SK-N-SH (cell line): ENCODE data around the gene TFEB. TPM values are rescaled to one million over a fixed set of nuclear protein-coding genes. Genes with fewer than 3 reads are reported as not detected.

Experiments
- CTCF ChIA-PET: fragments of 300-600, 350-600 bp; formaldehyde crosslinking; extraction: SDS; loops from one replicate; lab custom pipeline; 2021; lab: Yijun Ruan, JAX
- POLR2A ChIA-PET: fragments of 350-600 bp; sonication (Branson Sonifier 250); formaldehyde crosslinking; extraction: SDS; loops from one replicate; lab custom pipeline; 2020; ENCODE audit warnings: antibody characterized with exemption, inconsistent platforms; lab: Yijun Ruan, JAX
- DNase-seq: peaks from one replicate; pipeline ENCODE4 v3.0.0; 2012
- H2AFZ ChIP-seq: fragments of 200-600 bp; sonication (generic); 2 replicates; pipeline ENCODE4 v1.8.1; 2016; ENCODE audit warnings: antibody characterized with exemption, mild to moderate bottlenecking, low read depth
- H3F3A ChIP-seq: fragments of 200-600 bp; sonication (generic); replicated peaks from 2 replicates; pipeline ENCODE3; 2016; ENCODE audit warnings: antibody characterized with exemption, mild to moderate bottlenecking; ENCODE audit not compliant: insufficient read depth
- H3K27ac ChIP-seq, 2 experiments: fragments of 200-500 bp in 1 of 2; fragments of 200-600 bp in 1 of 2; sonication (Bioruptor generic) in 1 of 2; sonication (generic), shearing (Covaris generic) in 1 of 2; 2 replicates each; pipeline versions ENCODE4 v1.5.1 to v1.6.1; 2014 to 2016; ENCODE audit warnings: low read depth in 2 of 2, inconsistent platforms in 1 of 2, low read length in 1 of 2, mild to moderate bottlenecking in 1 of 2, mixed read lengths in 1 of 2
- H3K27me3 ChIP-seq: fragments of 200-600 bp; sonication (generic), shearing (Covaris generic); 2 replicates; pipeline ENCODE4 v1.6.1; 2016; ENCODE audit warnings: mixed run types; ENCODE audit not compliant: insufficient read depth
- H3K36me3 ChIP-seq, 2 experiments: fragments of 200-500 bp in 1 of 2; fragments of 200-600 bp in 1 of 2; sonication (Bioruptor generic) in 1 of 2; sonication (generic) in 1 of 2; replicated peaks in 1 of 2; 2 replicates each; pipeline versions ENCODE3 to v1.5.1; 2014 to 2016; ENCODE audit warnings: low read length in 1 of 2, mild to moderate bottlenecking in 1 of 2; ENCODE audit not compliant: insufficient read depth in 2 of 2, control insufficient read depth in 1 of 2
- H3K4me1 ChIP-seq, 2 experiments: fragments of 200-500 bp in 1 of 2; fragments of 200-600 bp in 1 of 2; sonication (Bioruptor generic) in 1 of 2; sonication (generic), shearing (Covaris generic) in 1 of 2; 2 replicates each; pipeline versions ENCODE4 v1.5.1 to v1.6.1; 2014 to 2016; ENCODE audit warnings: low read depth in 1 of 2, low read length in 1 of 2, mixed run types in 1 of 2; ENCODE audit not compliant: insufficient read depth in 2 of 2, control insufficient read depth in 1 of 2
- H3K4me2 ChIP-seq: fragments of 200-600 bp; sonication (generic), shearing (Covaris generic); 2 replicates; pipeline ENCODE4 v1.6.1; 2017; ENCODE audit warnings: mixed run types
- H3K4me3 ChIP-seq, 2 experiments: fragments of 200-500 bp in 1 of 2; fragments of 200-600 bp in 1 of 2; sonication (Bioruptor generic) in 1 of 2; sonication (generic), shearing (Covaris generic) in 1 of 2; 2 replicates each; pipeline versions ENCODE4 v1.5.1 to v1.8.1; 2014 to 2016; ENCODE audit warnings: low read depth in 2 of 2, inconsistent platforms in 1 of 2, low read length in 1 of 2, mild to moderate bottlenecking in 1 of 2, mixed read lengths in 1 of 2, moderate library complexity in 1 of 2
- H3K79me2 ChIP-seq: fragments of 200-600 bp; sonication (generic); 2 replicates; pipeline ENCODE4 v1.8.1; 2017; ENCODE audit warnings: mild to moderate bottlenecking; ENCODE audit not compliant: insufficient read depth
- H3K9ac ChIP-seq: fragments of 200-600 bp; sonication (generic); 2 replicates; pipeline ENCODE4 v1.6.1; 2017; ENCODE audit warnings: mixed run types
- H3K9me2 ChIP-seq: fragments of 200-600 bp; sonication (generic); 2 replicates; pipeline ENCODE4 v1.6.1; 2017; ENCODE audit warnings: mixed run types
- H3K9me3 ChIP-seq: fragments of 200-600 bp; sonication (generic); 2 replicates; pipeline ENCODE4 v1.6.1; 2017; ENCODE audit warnings: mixed run types, mild to moderate bottlenecking, moderate library complexity
- H4K20me1 ChIP-seq: fragments of 200-600 bp; sonication (generic); 2 replicates; pipeline ENCODE4 v1.6.1; 2017; ENCODE audit warnings: mild to moderate bottlenecking, mixed run types; ENCODE audit not compliant: insufficient read depth
- CHD2 ChIP-seq: fragments of 150-350 bp; IDR thresholded peaks from 2 replicates; pipeline ENCODE4 v1.6.1; 2018; ENCODE audit warnings: low read length; ENCODE audit not compliant: partially characterized antibody
- EP300 ChIP-seq, 2 experiments: IDR thresholded peaks; 2 replicates each; pipeline versions ENCODE4 v1.4.0 to v1.6.1; 2012; ENCODE audit warnings: borderline replicate concordance in 1 of 2, low read depth in 1 of 2, low read length in 1 of 2
- FOXJ3 ChIP-seq: sonication (generic); formaldehyde crosslinking; IDR thresholded peaks from 2 replicates; pipeline ENCODE4 v1.5.1; 2020; ENCODE audit warnings: mild to moderate bottlenecking, missing genetic modification reagents
- FOXM1 ChIP-seq: IDR thresholded peaks from 2 replicates; pipeline ENCODE4 v1.4.0; 2012; ENCODE audit warnings: low read depth, mild to moderate bottlenecking
- GABPA ChIP-seq: IDR thresholded peaks from 2 replicates; pipeline ENCODE4 v1.4.0; 2012; ENCODE audit warnings: low read depth, mild to moderate bottlenecking
- MEF2A ChIP-seq: IDR thresholded peaks from 2 replicates; pipeline ENCODE4 v1.4.0; 2012; ENCODE audit warnings: low read depth, borderline replicate concordance
- MXI1 ChIP-seq: IDR thresholded peaks from 2 replicates; pipeline ENCODE4 v1.6.1; 2012; ENCODE audit warnings: mild to moderate bottlenecking, low read depth, low read length, improper control_type of control experiment
- NFIC ChIP-seq: IDR thresholded peaks from 2 replicates; pipeline ENCODE4 v1.4.0; 2012; ENCODE audit warnings: borderline replicate concordance
- RCOR1 ChIP-seq: fragments of 150-350 bp; IDR thresholded peaks from 2 replicates; pipeline ENCODE4 v1.6.1; 2017; ENCODE audit warnings: antibody characterized with exemption, low read length
- RFX5 ChIP-seq: IDR thresholded peaks from 2 replicates; pipeline ENCODE4 v1.6.1; 2012; ENCODE audit warnings: mild to moderate bottlenecking, improper control_type of control experiment, low read length
- RXRA ChIP-seq: IDR thresholded peaks from 2 replicates; pipeline ENCODE4 v1.4.0; 2012; ENCODE audit warnings: low read depth, mild to moderate bottlenecking, borderline replicate concordance
- SMC3 ChIP-seq: IDR thresholded peaks from 2 replicates; pipeline ENCODE4 v1.6.1; 2012; ENCODE audit warnings: low read depth, low read length, improper control_type of control experiment
- TAF1 ChIP-seq: IDR thresholded peaks from 2 replicates; pipeline ENCODE4 v1.6.1; 2012; ENCODE audit warnings: low read depth, mild to moderate bottlenecking, low read length, moderate library complexity, borderline replicate concordance
- TCF12 ChIP-seq: IDR thresholded peaks from 2 replicates; pipeline ENCODE4 v1.4.0; 2012
- YY1 ChIP-seq: IDR thresholded peaks from 2 replicates; pipeline ENCODE4 v1.4.0; 2012; ENCODE audit warnings: low read depth, mild to moderate bottlenecking
- WGBS: methylation state at CpG from one replicate; pipeline ENCODE4 v1.1.6; 2017; ENCODE audit warnings: low lambda C conversion rate; 5-methylcytosine and 5-hydroxymethylcytosine counted together
- polyA plus RNA-seq, 3 experiments: library from polyadenylated mRNA; depleted of rRNA; stranded (reverse); fragments of >200 nt; gene quantifications; 2 replicates each; pipeline ENCODE4 v1.2.3, GENCODE V29; 2012
- TF ChIP-seq, protein P1 (sequence below): IDR thresholded peaks from 2 replicates; pipeline ENCODE4 v1.4.0; 2012; ENCODE audit warnings: low read depth, borderline replicate concordance
- TF ChIP-seq, protein P2 (sequence below): IDR thresholded peaks from 2 replicates; pipeline ENCODE4; 2012
- TF ChIP-seq, protein P3 (sequence below): IDR thresholded peaks from 2 replicates; pipeline ENCODE4 v1.4.0; 2012; ENCODE audit warnings: low read depth, borderline replicate concordance
- TF ChIP-seq, protein P4 (sequence below): IDR thresholded peaks from 2 replicates; pipeline ENCODE4 v1.4.0; 2012; ENCODE audit warnings: low read depth
- TF ChIP-seq, protein P5 (sequence below): fragments of 200-600 bp; sonication (generic); IDR thresholded peaks from 2 replicates; pipeline ENCODE4 v1.6.1; 2017; ENCODE audit warnings: antibody characterized with exemption, mild to moderate bottlenecking, moderate library complexity

The TFEB gene
- polyA plus RNA-seq, 1 of the 3 experiments (the other 2 are of a cell fraction) = 6.2 TPM

DNA sequence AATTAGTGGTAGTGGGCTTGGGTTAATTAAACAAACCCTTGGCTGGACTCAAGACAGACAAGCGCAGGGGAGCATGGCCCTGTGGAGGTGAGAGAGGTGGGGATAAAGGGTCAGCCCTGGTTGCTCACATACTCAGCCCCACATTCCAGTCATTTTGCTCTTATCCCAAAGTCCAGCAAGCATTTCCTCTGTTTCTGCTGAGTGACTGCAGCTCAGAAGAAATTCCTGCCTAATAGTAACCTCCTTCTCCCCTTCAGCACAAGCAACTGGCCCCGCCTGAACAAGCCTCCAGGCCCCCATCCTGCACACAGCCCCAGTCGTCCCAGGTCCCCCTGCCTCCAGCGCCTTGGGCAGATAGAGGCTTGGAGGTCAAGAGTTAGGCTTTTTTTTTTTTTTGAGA lies 3.6 kb upstream of the TFEB start:
- H3K27ac ChIP-seq = no peak overlapping the region
- no peak overlapping the region for H2AFZ ChIP-seq
- no peaks in the 10 kb centered on the region for H4K20me1 ChIP-seq
- no peak for TF ChIP-seq NFIC
- no peak for TF ChIP-seq TAF1
- TF ChIP-seq FOXM1 = no peak
- TF ChIP-seq RCOR1 = no peak
- no peak for TF ChIP-seq FOXJ3 (CRISPR knock-in tag)
- no peak for TF ChIP-seq YY1
- TF ChIP-seq SMC3 = no peak
- TF ChIP-seq, protein P1, sequence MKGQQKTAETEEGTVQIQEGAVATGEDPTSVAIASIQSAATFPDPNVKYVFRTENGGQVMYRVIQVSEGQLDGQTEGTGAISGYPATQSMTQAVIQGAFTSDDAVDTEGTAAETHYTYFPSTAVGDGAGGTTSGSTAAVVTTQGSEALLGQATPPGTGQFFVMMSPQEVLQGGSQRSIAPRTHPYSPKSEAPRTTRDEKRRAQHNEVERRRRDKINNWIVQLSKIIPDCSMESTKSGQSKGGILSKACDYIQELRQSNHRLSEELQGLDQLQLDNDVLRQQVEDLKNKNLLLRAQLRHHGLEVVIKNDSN = no peak
- TF ChIP-seq, protein P2, sequence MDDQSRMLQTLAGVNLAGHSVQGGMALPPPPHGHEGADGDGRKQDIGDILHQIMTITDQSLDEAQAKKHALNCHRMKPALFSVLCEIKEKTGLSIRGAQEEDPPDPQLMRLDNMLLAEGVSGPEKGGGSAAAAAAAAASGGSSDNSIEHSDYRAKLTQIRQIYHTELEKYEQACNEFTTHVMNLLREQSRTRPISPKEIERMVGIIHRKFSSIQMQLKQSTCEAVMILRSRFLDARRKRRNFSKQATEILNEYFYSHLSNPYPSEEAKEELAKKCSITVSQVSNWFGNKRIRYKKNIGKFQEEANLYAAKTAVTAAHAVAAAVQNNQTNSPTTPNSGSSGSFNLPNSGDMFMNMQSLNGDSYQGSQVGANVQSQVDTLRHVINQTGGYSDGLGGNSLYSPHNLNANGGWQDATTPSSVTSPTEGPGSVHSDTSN = no peak
- no peak for TF ChIP-seq EP300 (IDR thresholded peaks at IDR 0.05; ENCODE audit: borderline replicate concordance in 1 of 2, low read depth in 1 of 2, low read length in 1 of 2)
- no peak for TF ChIP-seq MXI1
- no peak for TF ChIP-seq TCF12
- TF ChIP-seq, protein P3, sequence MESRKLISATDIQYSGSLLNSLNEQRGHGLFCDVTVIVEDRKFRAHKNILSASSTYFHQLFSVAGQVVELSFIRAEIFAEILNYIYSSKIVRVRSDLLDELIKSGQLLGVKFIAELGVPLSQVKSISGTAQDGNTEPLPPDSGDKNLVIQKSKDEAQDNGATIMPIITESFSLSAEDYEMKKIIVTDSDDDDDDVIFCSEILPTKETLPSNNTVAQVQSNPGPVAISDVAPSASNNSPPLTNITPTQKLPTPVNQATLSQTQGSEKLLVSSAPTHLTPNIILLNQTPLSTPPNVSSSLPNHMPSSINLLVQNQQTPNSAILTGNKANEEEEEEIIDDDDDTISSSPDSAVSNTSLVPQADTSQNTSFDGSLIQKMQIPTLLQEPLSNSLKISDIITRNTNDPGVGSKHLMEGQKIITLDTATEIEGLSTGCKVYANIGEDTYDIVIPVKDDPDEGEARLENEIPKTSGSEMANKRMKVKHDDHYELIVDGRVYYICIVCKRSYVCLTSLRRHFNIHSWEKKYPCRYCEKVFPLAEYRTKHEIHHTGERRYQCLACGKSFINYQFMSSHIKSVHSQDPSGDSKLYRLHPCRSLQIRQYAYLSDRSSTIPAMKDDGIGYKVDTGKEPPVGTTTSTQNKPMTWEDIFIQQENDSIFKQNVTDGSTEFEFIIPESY = no peak
- TF ChIP-seq RXRA = no peak
- no peak for TF ChIP-seq GABPA
- TF ChIP-seq, protein P4, sequence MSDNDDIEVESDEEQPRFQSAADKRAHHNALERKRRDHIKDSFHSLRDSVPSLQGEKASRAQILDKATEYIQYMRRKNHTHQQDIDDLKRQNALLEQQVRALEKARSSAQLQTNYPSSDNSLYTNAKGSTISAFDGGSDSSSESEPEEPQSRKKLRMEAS = no peak
- no peak for TF ChIP-seq CHD2
- TF ChIP-seq, protein P5, sequence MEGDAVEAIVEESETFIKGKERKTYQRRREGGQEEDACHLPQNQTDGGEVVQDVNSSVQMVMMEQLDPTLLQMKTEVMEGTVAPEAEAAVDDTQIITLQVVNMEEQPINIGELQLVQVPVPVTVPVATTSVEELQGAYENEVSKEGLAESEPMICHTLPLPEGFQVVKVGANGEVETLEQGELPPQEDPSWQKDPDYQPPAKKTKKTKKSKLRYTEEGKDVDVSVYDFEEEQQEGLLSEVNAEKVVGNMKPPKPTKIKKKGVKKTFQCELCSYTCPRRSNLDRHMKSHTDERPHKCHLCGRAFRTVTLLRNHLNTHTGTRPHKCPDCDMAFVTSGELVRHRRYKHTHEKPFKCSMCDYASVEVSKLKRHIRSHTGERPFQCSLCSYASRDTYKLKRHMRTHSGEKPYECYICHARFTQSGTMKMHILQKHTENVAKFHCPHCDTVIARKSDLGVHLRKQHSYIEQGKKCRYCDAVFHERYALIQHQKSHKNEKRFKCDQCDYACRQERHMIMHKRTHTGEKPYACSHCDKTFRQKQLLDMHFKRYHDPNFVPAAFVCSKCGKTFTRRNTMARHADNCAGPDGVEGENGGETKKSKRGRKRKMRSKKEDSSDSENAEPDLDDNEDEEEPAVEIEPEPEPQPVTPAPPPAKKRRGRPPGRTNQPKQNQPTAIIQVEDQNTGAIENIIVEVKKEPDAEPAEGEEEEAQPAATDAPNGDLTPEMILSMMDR = no peak
- TF ChIP-seq RFX5 = no peak
- TF ChIP-seq MEF2A = no peak
- H3K27me3 ChIP-seq = no peaks in the 10 kb centered on the region
- H3K36me3 ChIP-seq = no peaks in the 10 kb centered on the region
- no peak overlapping the region for H3K9ac ChIP-seq
- peaks cover 0 to 5% of the 10 kb centered on the region in 2 experiments; a peak in 2 of 4 replicates for H3K4me1 ChIP-seq
- H3K79me2 ChIP-seq = no peaks in the 10 kb centered on the region
- CTCF ChIA-PET = interaction anchor here (1.4 kb wide), 1 partner anchor 26 kb away, joined by 3 read pairs; no protein-coding TSS in a partner anchor
- no peak overlapping the region for H3K4me2 ChIP-seq
- H3K9me3 ChIP-seq = no peaks in the 10 kb centered on the region
- no peak for DNase-seq
- no peaks in the 10 kb centered on the region for H3F3A ChIP-seq
- WGBS = 71% methylated on average over 4 of the region's 4 CpGs
- POLR2A ChIA-PET = no interaction called here
- H3K4me3 ChIP-seq = no peak overlapping the region
- H3K9me2 ChIP-seq = no peaks in the 10 kb centered on the region
